ENCODE data around the gene TRIM63. TPM values are rescaled to one million over a fixed set of nuclear protein-coding genes. Genes with fewer than 3 reads are reported as not detected.

The TRIM63 gene
- total and polyA plus RNA-seq, 9 of the 15 experiments (the other 6 are each of a cell fraction or from before 2014, with no cell fraction given) = 0.08 to 0.57 (median 0.36) TPM

- TF ChIP-seq FOXP4 (CRISPR knock-in tag; IDR thresholded peaks at IDR 0.05; ENCODE audit: borderline replicate concordance) = 0 out of 2 replicates have a peak, but pooled peaks have one; percentile 28
- no peak for TF ChIP-seq ETS2 (tag; IDR thresholded peaks at IDR 0.05; ENCODE audit: borderline replicate concordance, poor library complexity, severe bottlenecking)
- no peak for TF ChIP-seq PPARD (CRISPR knock-in tag; IDR thresholded peaks at IDR 0.05)
- TF ChIP-seq FOXO4 (CRISPR knock-in tag; IDR thresholded peaks at IDR 0.05) = no peak
- peak; percentile 82 for TF ChIP-seq TCF7L2 (IDR thresholded peaks at IDR 0.05; ENCODE audit: low read depth, low read length)
- TF ChIP-seq RB1 (IDR thresholded peaks at IDR 0.05; ENCODE audit: low read depth) = peak; percentile 73
- TF ChIP-seq TCFL5 (CRISPR knock-in tag; conservative IDR thresholded peaks at IDR 0.05) = no peak
- TF ChIP-seq PTRF (tag; IDR thresholded peaks at IDR 0.05) = no peak
- peak; percentile 93; the same call in 1 of the 2 replicates for TF ChIP-seq GTF2E2 (tag; IDR thresholded peaks at IDR 0.05)
- TF ChIP-seq E2F8 (IDR thresholded peaks at IDR 0.05; ENCODE audit: low read depth, partially characterized antibody) = no peak
- TF ChIP-seq ATF2 (CRISPR knock-in tag; IDR thresholded peaks at IDR 0.05) = no peak
- peak; percentile 21 to 63; a peak in 2 of 4 replicates for TF ChIP-seq MNT (conservative IDR thresholded peaks at IDR 0.05)
- TF ChIP-seq GTF2F1 (IDR thresholded peaks at IDR 0.05; ENCODE audit: low read depth, low read length) = no peak
- TF ChIP-seq HDAC1 (IDR thresholded peaks at IDR 0.05) = peak in 1 of 2 experiments; percentile 51; a peak in 1 of 4 replicates
- TF ChIP-seq RBM15 (IDR thresholded peaks at IDR 0.05; ENCODE audit: insufficient read depth, low read length) = no peak
- TF ChIP-seq ZKSCAN8 (CRISPR knock-in tag; IDR thresholded peaks at IDR 0.05) = no peak
Measured at GRCh38 chr1:26110731-26111529, 43.5 kb upstream of the TRIM63 start (continued).
